ENCODE data around the gene FOXP1. TPM values are rescaled to one million over a fixed set of nuclear protein-coding genes. Genes with fewer than 3 reads are reported as not detected.

Gene FOXP1
- total and polyA plus RNA-seq, 2 of the 13 experiments (the other 11 are each of a cell fraction or from before 2014, with no cell fraction given), result 40.4 to 59.0 TPM

GRCh38 chr3:70992562-70993204 is 590.8 kb downstream of the FOXP1 start:
- Histone ChIP-seq H3K79me2 (ENCODE audit: insufficient read depth, low read length) (no peaks in the 10 kb centered on the region), H3K4me3 (replicated peaks in 1 of 3; ENCODE audit: insufficient read depth in 1 of 3, low read depth in 2 of 3, low read length in 3 of 3) (no peak overlapping the region), H3K4me1 (ENCODE audit: insufficient read depth, low read length) (no peaks in the 10 kb centered on the region), H3K4me2 (ENCODE audit: low read depth, low read length) (no peak overlapping the region), H3K9me3 (ENCODE audit: low read length) (no peaks in the 10 kb centered on the region), H3K9ac (ENCODE audit: insufficient read depth, low read depth, low read length) (no peak overlapping the region), H3K27ac (ENCODE audit: extremely low read length, insufficient read depth, low read length) (no peak overlapping the region), H2AFZ (ENCODE audit: low read length) (no peak overlapping the region), H3K36me3 (replicated peaks in 1 of 2; ENCODE audit: control insufficient read depth in 1 of 2, insufficient read depth in 2 of 2, low read length in 2 of 2) (peaks cover 21 to 46% of the 10 kb centered on the region in 2 experiments), H4K20me1 (ENCODE audit: insufficient read depth, low read length) (no peaks in the 10 kb centered on the region), H3K27me3 (ENCODE audit: control insufficient read depth in 1 of 2, insufficient read depth in 2 of 2, low read length in 2 of 2) (no peaks in the 10 kb centered on the region)
- 95% methylated on average over 11 of the region's 11 CpGs for WGBS (ENCODE audit: low lambda C conversion rate)
- no peak for DNase-seq (ENCODE audit: low spot score)
- no peak for FAIRE-seq
- ChIA-PET CTCF (ENCODE audit: low intra/inter-chr PET ratio, low total read pairs) (no interaction called here), POLR2A (no interaction called here)
- no TSS peak for BruUV-seq (replicated peaks)
- TF ChIP-seq ZNF10 (CRISPR knock-in tag; IDR thresholded peaks at IDR 0.05; ENCODE audit: borderline replicate concordance, low read depth) (no peak), DMAP1 (CRISPR knock-in tag; IDR thresholded peaks at IDR 0.05) (no peak), ARHGAP35 (CRISPR knock-in tag; IDR thresholded peaks at IDR 0.05; ENCODE audit: borderline replicate concordance) (no peak), NFYC (CRISPR knock-in tag; IDR thresholded peaks at IDR 0.05) (no peak), HES4 (CRISPR knock-in tag; IDR thresholded peaks at IDR 0.05; ENCODE audit: borderline replicate concordance) (no peak), ATAD3A (CRISPR knock-in tag; IDR thresholded peaks at IDR 0.05) (no peak), ZBTB8A (CRISPR knock-in tag; IDR thresholded peaks at IDR 0.05; ENCODE audit: borderline replicate concordance, low read depth) (no peak), GTF3A (CRISPR knock-in tag; conservative IDR thresholded peaks at IDR 0.05) (no peak)
- in situ Hi-C loops (cut with HindIII; ENCODE audit: extremely low pct_ligation_motif_present, low pct_unique_long_range_greater_than_20kb) (no loop called here), intact Hi-C loops (cut with micrococcal nuclease; ENCODE audit: unreplicated experiment) (no loop called here)
- no peak for ATAC-seq

GRCh38 chr3:70992131-70992530 is 591.4 kb downstream of the FOXP1 start:
- CTCF ChIA-PET (ENCODE audit: low intra/inter-chr PET ratio, low total read pairs), result no interaction called here

More at GRCh38 chr3:70992131-70992530, 591.4 kb downstream of the FOXP1 start:
- POLR2A ChIA-PET, result no interaction called here
- intact Hi-C loops (cut with micrococcal nuclease; ENCODE audit: unreplicated experiment) (no loop called here), in situ Hi-C loops (cut with HindIII; ENCODE audit: extremely low pct_ligation_motif_present, low pct_unique_long_range_greater_than_20kb) (no loop called here)
- H3K4me1 ChIP-seq (ENCODE audit: insufficient read depth, low read length), result no peaks in the 10 kb centered on the region
- 100% methylated on average over 5 of the region's 5 CpGs for WGBS (ENCODE audit: low lambda C conversion rate)
- no peak overlapping the region for H3K27ac ChIP-seq (ENCODE audit: extremely low read length, insufficient read depth, low read length)
- H3K9ac ChIP-seq (ENCODE audit: insufficient read depth, low read depth, low read length), result no peak overlapping the region
- ATAC-seq, result no peak
- H3K36me3 ChIP-seq (replicated peaks in 1 of 2; ENCODE audit: control insufficient read depth in 1 of 2, insufficient read depth in 2 of 2, low read length in 2 of 2), result peaks cover 25 to 46% of the 10 kb centered on the region in 2 experiments
- no peaks in the 10 kb centered on the region for H3K27me3 ChIP-seq (ENCODE audit: control insufficient read depth in 1 of 2, insufficient read depth in 2 of 2, low read length in 2 of 2)
- no TSS peak for BruUV-seq (replicated peaks)
- H3K9me3 ChIP-seq (ENCODE audit: low read length), result no peaks in the 10 kb centered on the region
- H4K20me1 ChIP-seq (ENCODE audit: insufficient read depth, low read length), result no peaks in the 10 kb centered on the region
- H2AFZ ChIP-seq (ENCODE audit: low read length), result no peak overlapping the region
- DNase-seq (ENCODE audit: low spot score), result no peak
- no peak for FAIRE-seq
- H3K4me2 ChIP-seq (ENCODE audit: low read depth, low read length), result no peak overlapping the region
- TF ChIP-seq ZNF614 (CRISPR knock-in tag; IDR thresholded peaks at IDR 0.05; ENCODE audit: borderline replicate concordance) (no peak), ZBTB39 (CRISPR knock-in tag; IDR thresholded peaks at IDR 0.05) (no peak), SMYD3 (CRISPR knock-in tag; IDR thresholded peaks at IDR 0.05) (no peak), FOSL2 (CRISPR knock-in tag; IDR thresholded peaks at IDR 0.05) (no peak), ZBTB25 (CRISPR knock-in tag; IDR thresholded peaks at IDR 0.05) (no peak)
- no peak overlapping the region for H3K4me3 ChIP-seq (replicated peaks in 1 of 3; ENCODE audit: insufficient read depth in 1 of 3, low read depth in 2 of 3, low read length in 3 of 3)
- H3K79me2 ChIP-seq (ENCODE audit: insufficient read depth, low read length), result no peaks in the 10 kb centered on the region
